Smooth muscle cell (in vitro differentiated cells): Measurements from ENCODE around the gene KIF11. TPM values are rescaled to one million over a fixed set of nuclear protein-coding genes. Genes with fewer than 3 reads are reported as not detected.
A peak's percentile ranks its signal among the peaks of the same experiment; 100 is the strongest.
"Not testable (repeated sequence)": the region's sequence is repeated elsewhere in the genome, so short reads cannot be mapped to it uniquely, and the experiment has no call there.

Source experiments
- DNase-seq: peaks from one replicate; lab custom pipeline; 2025; ENCODE audit not compliant: unreplicated experiment; lab: John Stamatoyannopoulos, UW
- H2AFZ ChIP-seq: fragments of 200-600 bp; sonication (generic); 2 replicates; pipeline ENCODE4 v1.6.0; 2016; ENCODE audit warnings: antibody characterized with exemption, low read depth, mild to moderate bottlenecking
- H3F3A ChIP-seq: fragments of 200-600 bp; sonication (generic); 2 replicates; pipeline ENCODE4 v1.6.0; 2017; ENCODE audit warnings: antibody characterized with exemption, low read depth
- H3K27ac ChIP-seq: fragments of 200-600 bp; sonication (generic); 2 replicates; pipeline ENCODE4 v1.5.1; 2016; ENCODE audit warnings: low read depth, mild to moderate bottlenecking
- H3K27me3 ChIP-seq: fragments of 200-600 bp; sonication (generic); 2 replicates; pipeline ENCODE4 v1.6.1; 2016; ENCODE audit warnings: low read depth, mild to moderate bottlenecking
- H3K36me3 ChIP-seq: fragments of 200-600 bp; sonication (generic); 2 replicates; pipeline ENCODE4 v1.5.1; 2016; ENCODE audit warnings: low read depth
- H3K4me1 ChIP-seq: fragments of 200-600 bp; sonication (generic); 2 replicates; pipeline ENCODE4 v1.5.1; 2016; ENCODE audit warnings: low read depth
- H3K4me2 ChIP-seq: fragments of 200-600 bp; sonication (generic); 2 replicates; pipeline ENCODE4 v1.6.0; 2016; ENCODE audit warnings: mild to moderate bottlenecking
- H3K4me3 ChIP-seq: fragments of 200-600 bp; sonication (generic); 2 replicates; pipeline ENCODE4 v1.5.1; 2016; ENCODE audit warnings: mild to moderate bottlenecking
- H3K79me2 ChIP-seq: fragments of 200-600 bp; sonication (generic); 2 replicates; pipeline ENCODE4 v1.6.0; 2016; ENCODE audit warnings: low read depth, mild to moderate bottlenecking
- H3K9ac ChIP-seq: fragments of 200-600 bp; sonication (generic); 2 replicates; pipeline ENCODE4 v1.6.0; 2016; ENCODE audit warnings: low read depth
- H3K9me3 ChIP-seq: fragments of 200-600 bp; sonication (generic); replicated peaks from 2 replicates; pipeline ENCODE4 v1.5.1; 2016; ENCODE audit warnings: low read depth
- H4K20me1 ChIP-seq: fragments of 200-600 bp; sonication (generic); 2 replicates; pipeline ENCODE4 v1.6.0; 2016; ENCODE audit warnings: low read depth
- WGBS: methylation state at CpG from one replicate; pipeline ENCODE4 v1.1.7; 2016; ENCODE audit warnings: low lambda C conversion rate; 5-methylcytosine and 5-hydroxymethylcytosine counted together
- polyA plus RNA-seq: library from polyadenylated mRNA; unstranded; fragments of >200 nt; fragmentation: Nextera tagmentation; extraction: Ambion mirVana; gene quantifications from 2 replicates; pipeline ENCODE4 v1.2.1, GENCODE V29; 2016
- total RNA-seq: library from RNA; depleted of rRNA; stranded (reverse); fragments of >200 nt; gene quantifications from 2 replicates; pipeline ENCODE4 v1.2.3, GENCODE V29; 2014
- TF ChIP-seq, protein P1 (sequence below): fragments of 200-600 bp; sonication (generic); IDR thresholded peaks from 2 replicates; pipeline ENCODE4 v1.5.1; 2017; ENCODE audit warnings: borderline replicate concordance, mild to moderate bottlenecking, antibody characterized with exemption; ENCODE audit not compliant: insufficient read depth, poor library complexity, severe bottlenecking

KIF11 gene
- total and polyA plus RNA-seq, 2 experiments from 2014 or later: 6.0 to 9.1 TPM

DNA sequence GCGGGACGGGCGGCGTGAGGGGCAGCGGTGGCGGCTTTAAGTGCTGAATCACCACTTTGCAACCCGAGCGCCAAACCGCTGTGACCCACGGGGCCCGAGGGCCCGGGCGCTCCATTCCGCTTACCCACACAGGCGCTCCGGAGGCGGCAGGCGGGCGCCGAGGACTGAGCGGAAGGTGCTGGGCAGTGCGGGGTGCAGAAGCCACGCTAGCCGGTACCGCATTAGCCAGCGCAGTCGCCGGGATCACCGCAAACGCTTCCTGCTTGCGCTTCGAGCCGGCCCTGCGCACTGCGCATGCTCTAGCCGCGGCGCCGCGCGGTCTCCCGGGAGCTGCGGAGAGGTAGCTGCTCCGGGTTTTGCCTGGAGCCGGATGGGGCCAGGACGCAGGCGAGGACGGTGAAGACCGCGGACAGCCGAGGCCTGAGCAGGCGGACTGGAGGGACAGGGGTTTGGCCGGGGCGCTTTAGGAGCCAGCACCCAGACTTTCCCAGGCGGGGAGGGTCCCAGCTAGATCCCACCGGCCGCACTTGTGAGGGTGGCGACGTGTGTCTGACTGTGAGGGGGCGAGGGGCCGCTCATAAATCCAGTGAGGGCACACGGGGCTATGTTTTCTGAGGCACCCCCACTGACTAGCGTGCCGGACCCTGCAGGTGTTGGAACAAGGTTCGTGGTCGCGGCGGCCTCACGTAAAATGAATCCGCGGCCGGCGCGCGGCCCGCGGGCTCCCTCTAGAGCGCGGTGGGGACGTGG, 19.0 kb upstream of the KIF11 start, which contains the start of gene IDE:
Gene IDE, minus strand, starts transcription at position 296 of the 750 bp plus-strand sequence. Its CDS starts 74 bp downstream, at position 222.
- WGBS: 1% methylated on average over 76 of the region's 80 CpGs
- TF ChIP-seq, protein P1, sequence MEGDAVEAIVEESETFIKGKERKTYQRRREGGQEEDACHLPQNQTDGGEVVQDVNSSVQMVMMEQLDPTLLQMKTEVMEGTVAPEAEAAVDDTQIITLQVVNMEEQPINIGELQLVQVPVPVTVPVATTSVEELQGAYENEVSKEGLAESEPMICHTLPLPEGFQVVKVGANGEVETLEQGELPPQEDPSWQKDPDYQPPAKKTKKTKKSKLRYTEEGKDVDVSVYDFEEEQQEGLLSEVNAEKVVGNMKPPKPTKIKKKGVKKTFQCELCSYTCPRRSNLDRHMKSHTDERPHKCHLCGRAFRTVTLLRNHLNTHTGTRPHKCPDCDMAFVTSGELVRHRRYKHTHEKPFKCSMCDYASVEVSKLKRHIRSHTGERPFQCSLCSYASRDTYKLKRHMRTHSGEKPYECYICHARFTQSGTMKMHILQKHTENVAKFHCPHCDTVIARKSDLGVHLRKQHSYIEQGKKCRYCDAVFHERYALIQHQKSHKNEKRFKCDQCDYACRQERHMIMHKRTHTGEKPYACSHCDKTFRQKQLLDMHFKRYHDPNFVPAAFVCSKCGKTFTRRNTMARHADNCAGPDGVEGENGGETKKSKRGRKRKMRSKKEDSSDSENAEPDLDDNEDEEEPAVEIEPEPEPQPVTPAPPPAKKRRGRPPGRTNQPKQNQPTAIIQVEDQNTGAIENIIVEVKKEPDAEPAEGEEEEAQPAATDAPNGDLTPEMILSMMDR: peak; percentile 77
- peak within 1 kb of the TSS; percentile 91 for H2AFZ ChIP-seq
- H4K20me1 ChIP-seq: peaks cover 17% of the 10 kb centered on the region
- H3K4me2 ChIP-seq: peak within 1 kb of the TSS; percentile 91
- H3K79me2 ChIP-seq: peaks cover 18% of the 10 kb centered on the region
- H3F3A ChIP-seq: no peaks in the 10 kb centered on the region
- peak within 1 kb of the TSS; percentile 93 for H3K27ac ChIP-seq
- H3K9me3 ChIP-seq: no peaks in the 10 kb centered on the region
- no peaks in the 10 kb centered on the region for H3K36me3 ChIP-seq
- peak within 1 kb of the TSS; percentile 93 for H3K9ac ChIP-seq
- peak within 1 kb of the TSS; percentile 70 for H3K4me3 ChIP-seq
- peak; percentile 93 for DNase-seq
- no peaks in the 10 kb centered on the region for H3K27me3 ChIP-seq
- H3K4me1 ChIP-seq: peaks cover 20% of the 10 kb centered on the region

DNA sequence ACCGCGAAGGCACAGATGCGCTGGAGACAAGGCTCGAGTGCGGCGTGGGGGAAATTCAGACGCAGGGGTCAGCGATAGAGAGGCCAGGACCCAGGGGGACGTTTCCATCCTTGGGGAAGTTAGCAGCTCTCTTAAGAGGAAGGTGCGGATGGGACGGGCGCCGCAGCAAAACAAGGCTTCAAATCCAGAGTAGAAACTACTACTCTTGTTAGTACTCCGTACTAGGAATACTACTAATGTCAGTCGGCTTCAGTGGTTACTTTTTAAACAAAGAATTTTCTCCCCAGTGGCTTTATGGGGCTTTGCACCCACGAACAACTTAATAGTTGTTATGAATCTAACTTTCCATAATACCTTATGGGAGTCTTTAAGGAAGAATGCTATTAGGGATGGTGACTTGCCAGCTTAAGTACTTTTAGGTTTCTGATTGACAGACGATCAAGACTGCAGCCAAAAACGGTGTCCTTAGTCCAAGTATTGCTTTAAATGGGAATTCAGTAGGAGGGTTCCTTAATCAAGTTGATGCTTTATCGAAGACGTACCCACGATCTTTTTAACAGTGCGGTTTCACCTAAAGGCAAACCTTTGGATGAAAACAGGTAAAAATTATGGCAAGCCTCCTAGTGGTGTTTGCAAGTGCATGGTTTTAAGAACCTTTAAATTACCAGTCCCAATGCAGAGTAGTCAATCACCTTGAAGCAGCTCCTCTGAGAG, 18.2 kb upstream of the KIF11 start:
- DNase-seq: no peak
- H3K4me2 ChIP-seq: peak overlapping the region; percentile 91
- no peaks in the 10 kb centered on the region for H3K9me3 ChIP-seq
- H3K36me3 ChIP-seq: no peaks in the 10 kb centered on the region
- peaks cover 12% of the 10 kb centered on the region for H4K20me1 ChIP-seq
- no peaks in the 10 kb centered on the region for H3K27me3 ChIP-seq
- peak overlapping the region; percentile 93 for H3K27ac ChIP-seq
- peak overlapping the region; percentile 93 for H3K9ac ChIP-seq
- TF ChIP-seq, protein P1: no peak
- H3F3A ChIP-seq: no peaks in the 10 kb centered on the region
- 14% methylated on average over 22 of the region's 22 CpGs for WGBS
- peak overlapping the region; percentile 91 for H2AFZ ChIP-seq
- peaks cover 20% of the 10 kb centered on the region for H3K4me1 ChIP-seq
- H3K4me3 ChIP-seq: peak overlapping the region; percentile 70
- peaks cover 12% of the 10 kb centered on the region for H3K79me2 ChIP-seq

DNA sequence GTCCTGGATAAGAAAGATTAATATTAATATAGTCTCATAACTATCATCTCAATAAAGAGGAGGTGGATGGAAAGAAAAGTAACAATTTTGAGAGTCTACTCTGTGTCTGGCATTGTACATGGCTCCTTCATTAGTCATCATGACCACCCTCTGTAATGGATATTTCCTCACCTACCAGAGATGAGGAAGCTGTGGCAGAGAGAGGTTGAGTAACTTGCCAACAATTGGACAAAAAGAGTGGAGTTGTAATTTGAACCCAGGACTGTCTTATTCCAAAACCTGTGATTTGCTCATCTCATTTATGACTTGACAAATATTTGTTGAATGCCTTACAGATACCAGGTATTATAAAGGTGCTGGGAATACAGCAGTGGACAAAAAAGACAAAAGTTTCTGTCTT, 17.0 kb upstream of the KIF11 start:
- no peak for DNase-seq
- Histone ChIP-seq H3K4me1 (peaks cover 20% of the 10 kb centered on the region), H3K4me3 (no peak overlapping the region), H3K9me3 (no peaks in the 10 kb centered on the region), H3K27me3 (no peaks in the 10 kb centered on the region), H3K4me2 (no peak overlapping the region), H3F3A (no peaks in the 10 kb centered on the region), H3K79me2 (peaks cover 6% of the 10 kb centered on the region), H3K9ac (no peak overlapping the region), H3K27ac (no peak overlapping the region), H2AFZ (no peak overlapping the region), H3K36me3 (no peaks in the 10 kb centered on the region), H4K20me1 (peaks cover 12% of the 10 kb centered on the region)
- TF ChIP-seq, protein P1: no peak

DNA sequence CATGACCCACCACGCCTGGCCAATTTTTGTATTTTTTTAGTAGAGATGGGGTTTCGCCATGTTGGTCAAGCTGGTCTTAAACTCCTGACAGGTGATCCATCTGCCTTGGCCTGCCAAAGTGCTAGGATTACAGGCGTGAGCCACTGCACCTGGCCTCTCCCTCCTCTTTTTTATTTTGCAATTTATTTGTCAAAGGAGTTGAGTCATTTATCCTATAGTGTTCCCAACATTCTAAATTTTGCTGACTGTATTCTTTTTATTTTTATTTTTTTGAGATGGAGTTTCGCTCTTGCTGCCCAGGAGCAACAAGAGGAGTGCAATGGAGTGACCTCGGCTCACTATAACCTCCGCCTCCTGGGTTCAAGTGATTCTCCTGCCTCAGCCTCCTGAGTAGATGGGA, 10.6 kb upstream of the KIF11 start:
- H3K9me3 ChIP-seq, H3K27ac ChIP-seq, H3K36me3 ChIP-seq, H3K9ac ChIP-seq, H3K27me3 ChIP-seq, H3K4me1 ChIP-seq, H3K4me3 ChIP-seq, H4K20me1 ChIP-seq, H3K79me2 ChIP-seq, H3K4me2 ChIP-seq, DNase-seq, H2AFZ ChIP-seq, H3F3A ChIP-seq: not testable (repeated sequence)
- WGBS: 93% methylated on average over 6 of the region's 6 CpGs
